GM21528 (cell line): ENCODE data around the gene FTO.

Experiments used
- ATAC-seq: cut with Tn5 transposase; IDR thresholded peaks from one replicate; pipeline ENCODE4 v1.9.1; 2021; ENCODE audit warnings: mild to moderate bottlenecking, moderate library complexity; ENCODE audit not compliant: unreplicated experiment, low FRiP score

The FTO gene

DNA sequence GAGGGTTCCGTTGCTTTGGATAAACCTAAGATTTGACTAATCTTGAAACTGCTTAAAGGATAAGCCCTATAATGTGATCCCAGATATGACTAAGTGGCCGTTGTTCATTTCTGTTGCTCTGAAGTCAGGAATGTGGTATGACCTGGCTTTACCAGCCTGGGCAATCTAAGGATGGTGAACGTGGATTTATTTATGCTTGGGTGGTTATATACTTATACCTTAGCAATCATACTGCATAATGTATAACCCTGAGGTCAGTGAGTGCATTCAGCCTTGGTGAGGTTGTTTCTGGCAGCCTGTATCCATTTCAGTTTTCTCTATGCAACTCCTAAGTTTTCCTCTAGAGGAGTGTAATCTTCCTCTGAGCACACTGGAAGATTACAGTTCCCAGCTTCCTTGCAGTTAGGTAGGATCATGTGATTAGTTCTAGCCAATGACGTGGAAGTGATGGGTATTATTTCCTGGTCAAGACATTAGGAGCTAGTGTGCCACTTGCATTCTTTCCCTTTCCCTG is 41.9 kb downstream of the FTO start:
- ATAC-seq = no peak

- ATAC-seq = no peak
These were observed 48.6 kb downstream of the FTO start for GRCh38 chr16:53752560-53752959.

DNA sequence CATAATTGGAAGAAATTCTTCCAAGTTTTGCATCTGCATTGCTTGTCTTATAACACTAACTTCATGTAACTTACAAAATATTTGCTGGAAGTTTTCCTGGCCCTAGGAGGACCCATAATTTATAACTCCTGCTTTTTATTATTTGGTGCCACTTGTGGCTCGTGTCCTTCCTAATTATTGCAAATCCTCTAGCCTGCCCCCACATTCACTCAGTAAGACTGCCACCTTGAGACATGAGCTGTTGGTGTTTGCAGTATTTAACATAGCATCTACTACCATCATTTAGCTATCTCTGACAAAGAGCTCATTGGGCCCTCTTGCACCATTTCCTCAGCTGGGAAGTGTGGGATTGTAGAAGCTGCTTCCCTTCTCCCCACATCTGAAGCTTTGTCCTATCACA is 49.5 kb downstream of the FTO start:
- ATAC-seq = no peak

GRCh38 chr16:53755026-53755910 is 51.3 kb downstream of the FTO start:
- ATAC-seq = no peak

GRCh38 chr16:53756275-53756996 is 52.5 kb downstream of the FTO start:
- no peak for ATAC-seq

DNA sequence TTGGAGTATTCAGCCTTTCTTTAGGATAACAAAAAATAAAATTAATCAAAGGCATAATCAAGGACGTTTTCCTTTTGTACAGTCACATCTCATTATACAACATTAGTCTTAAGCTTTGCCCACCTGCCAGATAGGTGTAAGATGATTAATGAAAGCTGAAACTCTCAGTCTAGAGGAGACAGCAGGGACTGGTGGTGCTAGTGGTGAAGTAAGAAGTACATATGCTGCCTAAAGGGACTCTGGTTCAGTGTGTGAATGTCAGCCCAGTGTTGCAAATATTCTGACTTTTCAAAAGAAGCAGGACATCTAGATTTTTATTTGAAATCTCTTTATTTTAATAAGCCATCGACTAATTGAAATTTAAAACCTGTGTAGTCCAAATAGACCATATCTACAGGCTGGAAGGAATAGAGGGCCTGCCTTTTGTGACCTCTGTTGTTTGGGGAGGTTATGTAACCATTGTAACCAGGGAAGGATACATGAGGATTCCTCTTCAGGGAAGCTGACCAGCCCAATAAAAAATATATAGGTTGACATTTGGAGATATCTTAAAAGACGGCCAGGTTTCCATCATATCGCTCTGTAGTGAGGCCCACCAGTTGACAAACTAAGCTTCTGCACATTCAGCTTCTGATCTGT is 54.1 kb downstream of the FTO start:
- ATAC-seq = no peak

DNA sequence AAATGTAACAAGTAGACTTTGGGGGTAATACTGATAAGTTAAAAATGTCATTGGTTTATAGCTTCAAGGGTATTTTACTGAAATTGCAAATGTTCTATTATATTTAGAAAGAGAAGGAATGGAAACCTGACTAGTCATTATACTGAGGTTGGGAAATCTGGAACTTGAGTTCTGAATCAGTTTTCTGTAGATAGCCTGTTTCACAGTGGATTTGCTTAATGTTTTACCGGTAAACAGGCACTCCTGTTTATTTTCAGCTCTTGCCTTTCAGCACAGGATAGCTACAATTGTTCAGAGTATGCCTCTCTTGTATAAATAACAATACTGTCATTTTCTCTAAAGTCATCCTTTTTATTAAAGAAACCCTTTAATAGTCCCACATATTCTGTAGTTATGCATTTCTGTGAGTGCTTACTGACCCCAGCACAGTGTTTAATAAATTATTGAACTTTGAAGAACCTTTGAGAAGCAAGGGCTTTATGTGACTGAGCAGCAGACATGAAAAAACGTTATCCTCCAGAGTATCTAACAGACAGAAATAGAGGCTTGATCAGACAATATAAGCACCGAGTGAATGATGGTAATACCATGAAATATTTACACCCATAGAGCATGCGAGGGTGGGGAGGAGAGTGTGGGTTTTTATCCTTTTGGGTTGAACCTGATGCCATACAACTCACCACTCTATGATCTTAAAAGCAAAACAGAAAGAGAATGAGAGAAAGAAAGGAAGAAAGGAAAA is 58.2 kb downstream of the FTO start:
- no peak for ATAC-seq

DNA sequence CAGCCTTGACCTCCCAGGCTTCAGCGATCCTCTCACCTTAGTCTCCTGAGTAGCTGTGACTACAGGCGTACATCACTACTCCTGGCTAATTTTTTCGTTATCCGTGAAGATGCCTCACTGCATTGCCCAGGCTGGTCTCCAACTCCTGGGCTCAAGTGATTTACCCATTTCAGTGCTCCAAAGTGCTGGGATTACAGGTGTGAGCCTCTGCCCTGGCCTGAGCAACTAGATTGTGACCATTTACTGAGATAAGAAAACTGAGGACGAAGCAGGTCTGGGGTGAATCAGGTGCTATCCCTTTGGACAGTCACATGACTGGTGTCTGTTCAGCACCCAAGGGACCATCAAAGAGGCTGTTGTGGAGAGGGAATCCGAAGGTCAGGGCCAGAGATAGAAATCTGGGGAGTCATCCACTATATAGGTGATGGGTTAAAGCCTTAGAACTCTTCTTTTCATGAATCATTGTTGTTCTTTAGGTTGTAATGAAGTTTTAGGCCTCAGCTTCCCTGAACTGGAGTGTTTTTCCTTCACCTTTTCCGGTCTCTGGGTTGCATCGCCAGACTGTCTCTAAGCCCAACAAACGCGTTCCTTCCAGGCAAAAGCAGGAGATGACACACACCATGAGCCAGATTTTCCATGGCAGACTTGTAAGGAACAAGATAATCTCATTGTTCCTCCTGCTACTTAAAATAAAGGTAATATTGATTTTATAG is 62.5 kb downstream of the FTO start:
- no peak for ATAC-seq

- no peak for ATAC-seq
These were observed 64.2 kb downstream of the FTO start for GRCh38 chr16:53768167-53768566.

- no peak for ATAC-seq
These were observed 64.6 kb downstream of the FTO start for GRCh38 chr16:53768593-53768992.

DNA sequence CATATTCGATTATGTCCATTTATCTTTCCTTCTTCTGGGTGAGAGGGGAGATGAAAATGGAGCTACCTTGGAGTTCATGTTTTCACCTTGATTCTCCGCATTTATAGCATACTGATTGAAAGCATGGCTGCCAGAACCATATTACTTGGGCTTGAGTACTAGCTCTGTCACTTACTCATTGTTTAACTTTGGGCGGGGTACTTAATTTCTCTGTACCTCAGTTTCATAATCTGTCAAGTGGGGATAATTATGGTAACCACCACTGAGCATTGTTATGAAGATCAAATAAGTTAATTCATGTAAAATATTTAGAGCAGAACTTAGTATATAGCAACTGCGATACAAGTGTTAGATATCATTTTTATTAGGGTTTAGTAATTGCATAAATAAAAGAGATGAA is 65.2 kb downstream of the FTO start:
- no peak for ATAC-seq

DNA sequence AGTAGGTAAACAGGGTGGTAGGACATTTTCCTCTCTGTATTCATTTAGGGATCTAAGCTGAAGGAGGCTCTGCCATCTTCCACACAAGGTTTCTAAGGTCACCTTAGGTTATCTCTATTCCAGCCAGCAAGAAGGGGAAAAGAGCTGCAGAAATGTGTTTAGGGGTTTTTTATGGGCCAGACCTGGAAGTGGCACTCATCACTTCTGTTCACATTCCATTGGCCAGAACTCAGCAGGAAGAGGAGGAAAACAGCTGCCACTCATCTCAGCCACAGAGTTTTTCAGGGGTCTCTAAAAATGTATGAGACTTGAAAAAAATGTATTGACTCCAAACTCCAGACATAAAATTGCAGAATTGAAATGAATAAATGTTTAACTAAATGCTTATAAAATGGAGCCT is 65.8 kb downstream of the FTO start:
- no peak for ATAC-seq

DNA sequence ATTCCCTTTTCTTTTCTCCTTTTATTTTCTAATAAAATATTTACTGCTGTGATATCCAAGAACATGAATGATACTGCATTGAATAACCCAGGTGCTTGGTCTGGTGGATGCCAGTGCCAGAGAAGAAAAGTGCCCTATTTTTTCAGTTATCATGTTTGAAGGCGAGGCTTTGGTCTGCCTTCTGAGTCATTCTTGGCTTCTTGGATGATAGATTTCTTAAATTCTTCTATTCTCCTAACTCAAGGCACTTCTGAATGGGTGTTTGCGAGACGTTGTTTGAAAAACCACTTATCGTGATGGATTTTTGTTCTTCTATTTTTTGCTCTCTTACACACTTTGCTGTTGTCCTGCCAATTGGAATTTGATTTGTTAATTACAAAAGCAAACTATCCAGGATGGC is 66.7 kb downstream of the FTO start:
- no peak for ATAC-seq

- no peak for ATAC-seq
These were observed 67.9 kb downstream of the FTO start for GRCh38 chr16:53771655-53772497.

GRCh38 chr16:53773150-53773846 is 69.3 kb downstream of the FTO start:
- ATAC-seq = no peak

- ATAC-seq = no peak
These were observed 69.9 kb downstream of the FTO start for GRCh38 chr16:53773881-53774280.

GRCh38 chr16:53775106-53775820 is 71.3 kb downstream of the FTO start:
- ATAC-seq = no peak
